Prostate gland (tissue), 2 donors: ENCODE data around the gene ADARB2. TPM values are rescaled to one million over a fixed set of nuclear protein-coding genes. Genes with fewer than 3 reads are reported as not detected.

Source experiments
- DNase-seq: peaks from one replicate; pipeline ENCODE4 v3.0.0-alpha.2; 2019; ENCODE audit warnings: low spot score
- H3K27ac ChIP-seq, 2 donors: fragments of 200-600 bp; sonication (generic); 2 replicates each; pipeline ENCODE4 v1.5.1; 2017 to 2019
- H3K27me3 ChIP-seq: fragments of 200-600 bp; sonication (generic); replicated peaks from 2 replicates; pipeline ENCODE4 v1.5.1; 2019; ENCODE audit not compliant: insufficient read depth
- H3K36me3 ChIP-seq, 2 donors: fragments of 200-600 bp; sonication (generic); 1 replicate in 1 of 2; 2 replicates in 1 of 2; pipeline versions ENCODE4 v1.5.1 to v1.8.1; 2017 to 2019
- H3K4me1 ChIP-seq: fragments of 200-600 bp; sonication (generic); replicated peaks from 2 replicates; pipeline ENCODE4 v1.5.1; 2019
- H3K4me3 ChIP-seq, 2 donors: fragments of 200-600 bp; sonication (generic); 2 replicates each; pipeline ENCODE4 v1.5.1; 2017 to 2019
- H3K9me3 ChIP-seq: fragments of 200-600 bp; sonication (generic); 2 replicates; pipeline ENCODE4 v1.5.1; 2017
- CTCF ChIP-seq, 4 experiments: fragments of 200-600 bp in 2 of 4; fragments of 450-650 bp in 2 of 4; sonication (generic) in 2 of 4; IDR thresholded peaks; 1 replicate in 3 of 4; 2 replicates in 1 of 4; pipeline ENCODE4 v1.5.1; 2016 to 2019; ENCODE audit warnings: antibody characterized with exemption in 4 of 4, mild to moderate bottlenecking in 2 of 4, moderate library complexity in 2 of 4
- POLR2A ChIP-seq: fragments of 450-650 bp; IDR thresholded peaks from one replicate; pipeline ENCODE4 v1.6.1; 2016; ENCODE audit warnings: antibody characterized with exemption, mild to moderate bottlenecking
- POLR2AphosphoS5 ChIP-seq: sonication (generic); formaldehyde crosslinking; IDR thresholded peaks from one replicate; pipeline ENCODE4 v1.6.1; 2017; ENCODE audit warnings: antibody characterized with exemption
- WGBS: methylation state at CpG from one replicate; pipeline ENCODE4 v1.1.5; 2018; 5-methylcytosine and 5-hydroxymethylcytosine counted together
- intact Hi-C: fragments of 100-400 bp; cut with DNase I; formaldehyde crosslinking; loops from one replicate; pipeline ENCODE4 v1.14.2; 2022
- total RNA-seq, 2 donors: library from RNA; depleted of rRNA; stranded (reverse); fragments of >200 nt; gene quantifications; one replicate each; pipeline ENCODE4 v1.1.0, GENCODE V29; 2016

The ADARB2 gene
- total RNA-seq, 2 donors from 2014 or later, result 0.36 to 10.5 TPM

GRCh38 chr10:1372212-1372611 lies 365.1 kb downstream of the ADARB2 start:
- no peak overlapping the region for H3K27ac ChIP-seq
- H3K36me3 ChIP-seq, result no peaks in the 10 kb centered on the region
- no peak for DNase-seq
- intact Hi-C loops, result no loop called here
- no peaks in the 10 kb centered on the region for H3K4me1 ChIP-seq
- 90% methylated on average over 4 of the region's 4 CpGs for WGBS
- H3K4me3 ChIP-seq, result no peak overlapping the region
- H3K9me3 ChIP-seq, result no peaks in the 10 kb centered on the region
- TF ChIP-seq CTCF (IDR thresholded peaks at IDR 0.05) (no peak), POLR2AphosphoS5 (no peak), POLR2A (no peak)
- no peaks in the 10 kb centered on the region for H3K27me3 ChIP-seq

GRCh38 chr10:1370298-1370697 lies 367.0 kb downstream of the ADARB2 start:
- Histone ChIP-seq H3K27me3 (no peaks in the 10 kb centered on the region), H3K9me3 (no peaks in the 10 kb centered on the region), H3K4me3 (no peak overlapping the region), H3K36me3 (no peaks in the 10 kb centered on the region), H3K4me1 (no peaks in the 10 kb centered on the region), H3K27ac (no peak overlapping the region)
- intact Hi-C loops, result no loop called here
- no peak for TF ChIP-seq POLR2A
- TF ChIP-seq CTCF (IDR thresholded peaks at IDR 0.05), result no peak
- no peak for TF ChIP-seq POLR2AphosphoS5
- DNase-seq, result no peak
- 56% methylated on average over 1 of the region's 1 CpG for WGBS

DNA sequence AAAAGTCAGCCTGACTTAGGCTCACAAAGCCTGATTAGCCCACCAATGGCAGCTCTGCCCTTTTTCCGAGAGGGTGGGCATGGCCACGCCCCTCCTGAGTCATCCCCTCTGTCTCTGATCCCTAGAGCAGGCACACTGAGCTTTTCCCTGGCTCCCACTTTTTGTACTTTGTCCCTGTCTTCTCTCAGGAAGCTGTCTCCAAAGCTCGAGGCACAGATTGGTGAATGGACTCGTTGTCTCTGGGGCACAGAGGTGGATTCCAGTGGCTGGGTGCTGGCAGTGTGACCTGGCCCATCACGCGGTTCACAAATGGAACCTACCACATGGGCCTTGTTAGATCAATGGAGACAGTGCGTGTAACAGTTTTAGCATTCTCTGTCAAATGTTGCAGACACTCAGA lies 367.7 kb downstream of the ADARB2 start:
- Histone ChIP-seq H3K4me1 (no peaks in the 10 kb centered on the region), H3K36me3 (no peaks in the 10 kb centered on the region), H3K9me3 (no peaks in the 10 kb centered on the region), H3K27me3 (no peaks in the 10 kb centered on the region), H3K27ac (no peak overlapping the region), H3K4me3 (no peak overlapping the region)
- DNase-seq, result no peak
- 74% methylated on average over 7 of the region's 7 CpGs for WGBS
- TF ChIP-seq POLR2A (no peak), CTCF (IDR thresholded peaks at IDR 0.05) (no peak), POLR2AphosphoS5 (no peak)
- intact Hi-C loops, result no loop called here

- Histone ChIP-seq H3K36me3 (no peaks in the 10 kb centered on the region), H3K4me1 (no peaks in the 10 kb centered on the region), H3K9me3 (no peaks in the 10 kb centered on the region), H3K27me3 (no peaks in the 10 kb centered on the region), H3K27ac (no peak overlapping the region), H3K4me3 (no peak overlapping the region)
- intact Hi-C loops, result no loop called here
- 63% methylated on average over 7 of the region's 7 CpGs for WGBS
- DNase-seq, result no peak
- TF ChIP-seq POLR2A (no peak), POLR2AphosphoS5 (no peak), CTCF (IDR thresholded peaks at IDR 0.05) (no peak)
These were observed 368.1 kb downstream of the ADARB2 start for GRCh38 chr10:1369197-1369596.

GRCh38 chr10:1368842-1369171 lies 368.5 kb downstream of the ADARB2 start:
- TF ChIP-seq POLR2A, result no peak
- peak in 2 of 4 experiments; percentile 20 to 31 for TF ChIP-seq CTCF (IDR thresholded peaks at IDR 0.05)
- WGBS, result 33% methylated on average over 13 of the region's 14 CpGs
- Histone ChIP-seq H3K9me3 (no peaks in the 10 kb centered on the region), H3K27ac (no peak overlapping the region), H3K36me3 (no peaks in the 10 kb centered on the region), H3K4me3 (no peak overlapping the region), H3K27me3 (no peaks in the 10 kb centered on the region), H3K4me1 (no peaks in the 10 kb centered on the region)
- no peak for DNase-seq
- intact Hi-C loops, result no loop called here
